Ecto neural progenitor cell (in vitro differentiated cells): ENCODE measurements around the gene CLASP1.
"Not testable (repeated sequence)": the region's sequence is repeated elsewhere in the genome, so short reads cannot be mapped to it uniquely, and the experiment has no call there.

Experiments
- DNase-seq: peaks from one replicate; pipeline ENCODE4 v3.0.0-alpha.2; 2018; ENCODE audit warnings: low spot score

Gene CLASP1

GRCh38 chr2:121659933-121660332 is 10.7 kb upstream of the CLASP1 start:
- DNase-seq = no peak

GRCh38 chr2:121658393-121658792 is 9.1 kb upstream of the CLASP1 start:
- not testable (repeated sequence) for DNase-seq

GRCh38 chr2:121653035-121653434 is 3.8 kb upstream of the CLASP1 start:
- DNase-seq = no peak

GRCh38 chr2:121650315-121650930 is 1.2 kb upstream of the CLASP1 start:
- DNase-seq = peak; percentile 52

- DNase-seq = peak; percentile 96
These were observed 493 bp upstream of the CLASP1 start for GRCh38 chr2:121649596-121650314.

- DNase-seq = peak; percentile 73
These were observed 785 bp downstream of the CLASP1 start for GRCh38 chr2:121648206-121649148.

- DNase-seq = no peak
These were observed 1.9 kb downstream of the CLASP1 start for GRCh38 chr2:121647396-121647795.

- no peak for DNase-seq
These were observed 4.5 kb downstream of the CLASP1 start for GRCh38 chr2:121644715-121645114.

GRCh38 chr2:121643877-121644276 is 5.4 kb downstream of the CLASP1 start:
- no peak for DNase-seq

- no peak for DNase-seq
These were observed 8.6 kb downstream of the CLASP1 start for GRCh38 chr2:121640380-121641316.

GRCh38 chr2:121639846-121640245 is 9.4 kb downstream of the CLASP1 start:
- DNase-seq = not testable (repeated sequence)

- no peak for DNase-seq
These were observed 10.9 kb downstream of the CLASP1 start for GRCh38 chr2:121638333-121638732.

GRCh38 chr2:121635371-121635770 is 13.9 kb downstream of the CLASP1 start:
- no peak for DNase-seq

GRCh38 chr2:121634354-121635307 is 14.6 kb downstream of the CLASP1 start:
- no peak for DNase-seq

- no peak for DNase-seq
These were observed 15.8 kb downstream of the CLASP1 start for GRCh38 chr2:121633463-121633862.

- no peak for DNase-seq
These were observed 21.7 kb downstream of the CLASP1 start for GRCh38 chr2:121627525-121628050.

GRCh38 chr2:121626777-121627524 is 22.3 kb downstream of the CLASP1 start:
- no peak for DNase-seq

- no peak for DNase-seq
These were observed 23.3 kb downstream of the CLASP1 start for GRCh38 chr2:121625953-121626352.

GRCh38 chr2:121617042-121617599 is 32.1 kb downstream of the CLASP1 start:
- DNase-seq = no peak
